ENCODE measurements around the gene LANCL2. TPM values are rescaled to one million over a fixed set of nuclear protein-coding genes. Genes with fewer than 3 reads are reported as not detected.
"Not testable (repeated sequence)": the region's sequence is repeated elsewhere in the genome, so short reads cannot be mapped to it uniquely, and the experiment has no call there.

The LANCL2 gene
- total RNA-seq, 1 donor = 8.9 TPM

DNA sequence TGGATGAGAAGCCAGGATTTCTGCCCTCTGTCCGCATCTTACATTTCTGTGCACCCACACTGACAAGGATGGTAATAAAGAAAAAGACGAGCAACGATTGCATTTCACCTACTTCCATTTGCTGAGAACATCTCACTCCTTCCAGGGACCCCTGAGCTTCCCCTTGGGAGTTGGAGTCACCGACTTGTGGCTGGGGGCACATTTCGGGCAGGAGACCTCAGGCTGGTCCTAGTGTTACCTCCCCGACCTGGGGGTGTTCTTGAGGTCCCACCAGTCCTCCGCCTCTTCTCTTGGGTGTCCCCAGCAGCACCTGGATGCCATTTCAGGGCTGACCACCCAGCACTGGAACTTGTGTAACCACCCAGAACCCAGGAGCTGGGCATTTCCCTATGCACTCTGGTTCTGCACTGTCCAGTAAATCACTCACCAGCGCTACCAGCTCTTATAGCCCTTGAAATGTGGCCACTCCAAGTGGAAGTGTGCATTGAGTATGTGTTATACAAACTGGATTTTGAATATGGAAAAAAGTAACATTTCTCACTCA lies 84.9 kb downstream of the LANCL2 start:
- no peak overlapping the region for H3K4me3 ChIP-seq (ENCODE audit: low read length)
- peaks cover 3% of the 10 kb centered on the region for H3K27me3 ChIP-seq (ENCODE audit: insufficient read depth, low read length)
- H3K9me3 ChIP-seq (ENCODE audit: low read depth, low read length) = peaks cover 5% of the 10 kb centered on the region
- no peaks in the 10 kb centered on the region for H3K4me1 ChIP-seq (ENCODE audit: insufficient read depth, low read length)

DNA sequence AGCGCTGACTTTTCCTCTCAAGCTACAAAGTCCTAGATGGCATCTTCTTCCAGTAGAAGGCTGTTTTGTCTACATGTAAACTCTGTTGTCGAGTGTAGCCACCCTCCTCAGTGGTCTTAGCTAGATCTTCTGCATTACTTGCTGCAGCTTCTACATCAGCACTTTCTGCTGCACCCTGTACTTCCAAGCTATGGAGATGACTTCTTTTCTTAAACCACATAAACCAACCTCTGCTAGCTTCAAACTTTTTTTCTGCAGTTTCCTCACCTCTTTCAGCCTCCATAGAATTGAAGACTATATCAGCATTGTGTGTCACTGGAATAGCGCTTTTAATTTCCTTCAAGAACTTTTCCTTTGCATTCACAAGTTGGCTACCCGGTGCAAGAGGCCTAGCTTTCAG lies 87.8 kb downstream of the LANCL2 start:
- Histone ChIP-seq H3K9me3 (ENCODE audit: low read depth, low read length) (peaks cover 7% of the 10 kb centered on the region), H3K4me3 (ENCODE audit: low read length) (no peak overlapping the region), H3K4me1 (ENCODE audit: insufficient read depth, low read length) (no peaks in the 10 kb centered on the region), H3K27me3 (ENCODE audit: insufficient read depth, low read length) (peaks cover 3% of the 10 kb centered on the region)

DNA sequence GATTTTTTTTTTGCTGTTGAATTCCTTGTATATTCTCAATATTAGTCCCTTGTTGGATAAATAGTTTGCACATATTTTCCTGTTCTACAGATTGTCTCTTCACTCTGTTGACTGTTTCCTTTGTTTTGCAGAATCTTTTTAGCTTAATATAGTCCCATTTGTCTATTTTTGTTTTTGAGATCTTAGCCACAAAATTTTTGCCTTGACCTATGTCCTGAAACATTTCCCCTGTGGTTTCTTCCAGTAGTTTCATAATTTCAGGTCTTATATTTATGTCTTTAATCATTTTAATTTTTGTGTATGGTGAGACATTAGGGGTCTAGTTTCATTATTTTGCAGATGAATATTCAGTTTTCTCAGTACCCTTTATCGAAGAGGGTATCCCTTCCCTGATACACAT lies 92.7 kb downstream of the LANCL2 start:
- no peak overlapping the region for H3K4me3 ChIP-seq (ENCODE audit: low read length)
- H3K9me3 ChIP-seq (ENCODE audit: low read depth, low read length) = peaks cover 34% of the 10 kb centered on the region
- no peaks in the 10 kb centered on the region for H3K4me1 ChIP-seq (ENCODE audit: insufficient read depth, low read length)
- no peaks in the 10 kb centered on the region for H3K27me3 ChIP-seq (ENCODE audit: insufficient read depth, low read length)

DNA sequence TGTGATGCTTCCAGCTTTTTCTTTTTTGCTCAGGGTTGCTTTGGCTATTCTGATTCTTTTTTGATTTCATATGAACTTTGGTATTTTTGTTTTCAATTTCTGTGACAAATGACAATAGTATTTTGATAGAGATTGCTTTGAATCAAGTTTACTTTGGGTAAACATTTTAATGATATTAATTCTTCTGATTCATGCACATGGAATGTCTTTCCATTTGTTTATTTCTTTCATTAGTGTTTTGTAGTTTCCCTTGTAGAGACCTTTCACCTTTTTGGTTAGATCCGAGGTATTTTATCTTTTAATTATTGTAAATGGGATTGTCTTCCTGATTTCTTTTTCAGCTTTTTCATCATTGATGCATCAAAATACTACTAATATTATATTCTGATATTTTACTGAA lies 93.2 kb downstream of the LANCL2 start:
- H3K9me3 ChIP-seq (ENCODE audit: low read depth, low read length) = peaks cover 34% of the 10 kb centered on the region
- no peak overlapping the region for H3K4me3 ChIP-seq (ENCODE audit: low read length)
- no peaks in the 10 kb centered on the region for H3K27me3 ChIP-seq (ENCODE audit: insufficient read depth, low read length)
- H3K4me1 ChIP-seq (ENCODE audit: insufficient read depth, low read length) = no peaks in the 10 kb centered on the region

DNA sequence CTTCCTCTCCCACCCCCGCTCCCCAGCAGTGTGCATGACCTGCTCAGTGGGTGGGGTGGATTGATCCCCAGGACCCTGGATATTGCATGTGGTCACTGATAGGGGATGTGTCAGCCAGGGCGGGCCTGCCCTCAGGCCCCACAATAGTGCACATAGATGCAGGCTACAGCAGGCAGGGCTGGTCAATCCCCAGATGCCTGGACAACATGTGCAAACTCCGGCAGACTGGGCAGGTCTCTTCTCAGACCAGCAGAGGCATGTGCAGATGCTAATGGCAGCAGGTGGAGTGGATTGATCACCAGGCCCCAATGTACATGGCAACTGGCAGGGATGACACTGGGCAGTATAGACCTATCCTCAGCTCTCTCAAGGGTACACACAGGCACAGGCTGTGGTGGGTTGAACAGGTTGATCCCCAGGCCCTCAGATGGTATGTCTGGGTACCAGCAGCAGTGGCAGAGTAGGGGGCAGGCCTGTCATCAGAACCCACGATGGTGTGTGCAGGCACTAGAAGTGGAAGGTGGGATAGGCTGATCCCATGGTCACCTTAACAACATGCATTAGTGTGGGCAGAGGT lies 98.6 kb downstream of the LANCL2 start:
- Histone ChIP-seq H3K27me3 (ENCODE audit: insufficient read depth, low read length) (no peaks in the 10 kb centered on the region), H3K9me3 (ENCODE audit: low read depth, low read length) (peaks cover 20% of the 10 kb centered on the region), H3K4me3 (ENCODE audit: low read length) (no peak overlapping the region), H3K4me1 (ENCODE audit: insufficient read depth, low read length) (peaks cover 7% of the 10 kb centered on the region)

DNA sequence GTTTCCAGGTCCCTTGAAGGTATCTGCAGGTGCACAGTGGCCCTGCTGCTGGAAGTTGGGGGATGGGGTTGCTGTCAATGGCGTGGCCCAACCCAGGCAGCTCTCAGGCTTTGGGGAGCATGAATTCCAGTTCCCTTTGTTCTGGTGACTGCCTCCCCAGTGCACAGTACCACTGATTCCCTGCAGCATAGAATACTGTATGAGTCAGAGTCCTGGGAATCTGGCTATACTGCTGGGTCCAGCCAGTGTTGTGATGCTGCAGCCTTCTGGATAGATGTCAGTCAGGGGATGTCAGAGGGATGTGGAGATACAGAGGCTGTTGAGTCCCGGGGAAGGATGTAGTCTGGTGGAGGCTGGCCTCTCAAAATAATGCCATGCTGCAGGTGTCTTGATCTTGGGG lies 99.3 kb downstream of the LANCL2 start:
- no peak overlapping the region for H3K4me3 ChIP-seq (ENCODE audit: low read length)
- H3K27me3 ChIP-seq (ENCODE audit: insufficient read depth, low read length) = no peaks in the 10 kb centered on the region
- H3K4me1 ChIP-seq (ENCODE audit: insufficient read depth, low read length) = peaks cover 11% of the 10 kb centered on the region
- H3K9me3 ChIP-seq (ENCODE audit: low read depth, low read length) = peaks cover 13% of the 10 kb centered on the region

DNA sequence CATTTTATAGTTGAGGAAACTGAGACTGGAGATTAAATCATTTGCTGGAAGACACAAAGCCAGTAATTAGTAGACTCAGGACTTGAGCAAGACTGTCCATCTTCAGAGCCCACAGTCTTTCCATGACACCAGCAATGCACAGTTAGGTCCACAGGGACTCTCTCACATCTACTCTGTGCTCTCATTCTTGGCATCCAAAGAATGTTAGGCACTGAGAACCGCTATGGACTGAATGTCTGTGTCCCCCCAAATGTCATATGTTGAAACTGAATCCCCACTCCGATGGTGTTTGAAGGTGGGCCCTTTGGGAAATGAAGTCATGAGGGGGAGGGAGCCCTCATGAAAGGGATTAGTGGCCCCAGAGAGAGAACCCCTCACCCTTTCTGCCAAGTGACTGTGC lies 100.6 kb downstream of the LANCL2 start:
- Histone ChIP-seq H3K27me3 (ENCODE audit: insufficient read depth, low read length) (no peaks in the 10 kb centered on the region), H3K9me3 (ENCODE audit: low read depth, low read length) (peaks cover 5% of the 10 kb centered on the region), H3K4me1 (ENCODE audit: insufficient read depth, low read length) (peaks cover 24% of the 10 kb centered on the region), H3K4me3 (ENCODE audit: low read length) (no peak overlapping the region)

DNA sequence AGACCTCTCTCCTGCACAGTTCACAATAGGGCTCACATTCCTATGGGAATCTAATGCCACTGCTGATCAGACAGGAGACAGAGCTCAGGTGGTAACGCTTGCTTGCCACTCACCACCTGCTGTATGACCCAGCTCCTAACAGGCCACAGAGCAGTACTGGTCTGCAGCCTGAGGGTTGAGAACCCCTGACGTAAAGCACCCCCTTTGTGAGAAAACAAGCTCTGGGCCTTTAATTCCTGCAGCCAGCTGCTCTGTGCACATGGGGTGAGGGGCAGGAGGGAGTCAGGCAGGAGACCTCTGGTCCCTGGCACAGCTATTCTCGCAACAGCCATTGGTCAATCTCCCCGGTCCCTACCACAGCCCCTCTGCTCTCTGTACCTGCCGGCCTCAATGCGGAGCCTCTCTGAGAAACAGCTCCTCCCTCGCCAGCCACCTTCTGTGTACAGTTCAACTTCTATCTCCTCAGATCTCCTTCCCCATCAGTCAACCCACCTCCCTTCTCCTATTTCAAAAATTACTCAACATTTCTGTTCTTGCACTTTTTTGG lies 102.0 kb downstream of the LANCL2 start:
- Histone ChIP-seq H3K9me3 (ENCODE audit: low read depth, low read length) (peaks cover under 1% of the 10 kb centered on the region), H3K4me1 (ENCODE audit: insufficient read depth, low read length) (peaks cover 24% of the 10 kb centered on the region), H3K27me3 (ENCODE audit: insufficient read depth, low read length) (no peaks in the 10 kb centered on the region), H3K4me3 (ENCODE audit: low read length) (no peak overlapping the region)

DNA sequence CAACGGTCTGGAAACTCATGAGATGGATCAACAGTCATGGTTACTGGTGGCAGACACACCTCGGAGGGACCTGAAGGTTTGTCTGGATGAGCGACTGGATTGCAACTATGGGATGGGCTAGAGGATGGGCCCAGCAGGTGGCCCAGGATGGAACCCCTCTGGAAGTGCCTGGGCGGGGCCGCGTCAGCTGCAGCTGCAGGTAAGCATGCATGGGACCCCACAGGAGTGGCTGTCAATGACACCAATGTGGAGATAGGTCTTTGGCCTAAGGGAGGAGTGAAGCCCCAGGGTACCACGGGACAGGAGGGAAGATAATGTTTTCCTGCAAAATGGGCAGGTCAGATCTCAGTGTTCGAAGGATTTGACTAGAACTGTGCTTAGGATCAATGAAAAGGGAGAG lies 103.4 kb downstream of the LANCL2 start:
- Histone ChIP-seq H3K4me3 (ENCODE audit: low read length) (no peak overlapping the region), H3K4me1 (ENCODE audit: insufficient read depth, low read length) (peaks cover 30% of the 10 kb centered on the region), H3K27me3 (ENCODE audit: insufficient read depth, low read length) (no peaks in the 10 kb centered on the region), H3K9me3 (ENCODE audit: low read depth, low read length) (no peaks in the 10 kb centered on the region)

DNA sequence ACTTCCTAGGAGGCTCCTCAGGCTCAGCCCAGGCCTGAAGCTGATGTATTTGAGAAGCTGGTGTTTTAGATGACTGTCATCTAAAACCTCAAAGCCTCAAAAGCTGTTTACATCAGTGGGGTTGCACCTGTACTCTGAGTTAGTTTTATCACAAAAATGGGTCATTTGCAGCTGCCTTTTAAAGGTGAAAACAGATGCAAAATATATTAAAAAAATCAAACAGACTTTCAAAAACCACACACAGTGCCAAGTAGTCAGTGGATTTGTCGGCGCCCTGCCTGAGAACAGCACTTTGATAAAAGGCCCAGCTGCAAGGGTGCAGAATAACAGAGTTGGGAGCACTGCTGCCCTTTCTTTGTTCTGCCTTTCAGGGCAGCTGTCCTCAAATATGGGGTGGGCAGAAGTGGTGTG lies 104.1 kb downstream of the LANCL2 start:
- H3K4me3 ChIP-seq (ENCODE audit: low read length) = no peak overlapping the region
- H3K4me1 ChIP-seq (ENCODE audit: insufficient read depth, low read length) = peaks cover 34% of the 10 kb centered on the region
- H3K27me3 ChIP-seq (ENCODE audit: insufficient read depth, low read length) = no peaks in the 10 kb centered on the region
- H3K9me3 ChIP-seq (ENCODE audit: low read depth, low read length) = no peaks in the 10 kb centered on the region

DNA sequence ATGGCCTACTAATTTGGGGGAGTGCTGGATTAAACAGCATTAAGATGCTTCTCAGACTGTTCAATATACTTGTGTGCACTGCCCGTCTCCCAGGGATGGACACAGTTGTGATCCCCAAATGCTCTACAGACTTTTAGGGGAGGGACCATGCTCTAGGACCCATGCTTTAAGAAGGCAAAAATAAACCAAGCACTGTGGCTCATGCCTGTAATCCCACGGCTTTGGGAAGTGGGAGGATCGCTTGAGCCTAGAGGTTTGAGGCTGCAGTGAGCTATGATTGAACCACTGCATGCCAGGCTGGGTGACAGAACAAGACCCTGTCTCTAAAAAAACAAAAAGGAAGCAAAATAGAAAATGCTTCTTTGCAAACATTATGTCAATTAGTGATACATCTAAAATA lies 104.6 kb downstream of the LANCL2 start:
- Histone ChIP-seq H3K4me3 (ENCODE audit: low read length) (no peak overlapping the region), H3K9me3 (ENCODE audit: low read depth, low read length) (no peaks in the 10 kb centered on the region), H3K4me1 (ENCODE audit: insufficient read depth, low read length) (peaks cover 39% of the 10 kb centered on the region), H3K27me3 (ENCODE audit: insufficient read depth, low read length) (no peaks in the 10 kb centered on the region)

DNA sequence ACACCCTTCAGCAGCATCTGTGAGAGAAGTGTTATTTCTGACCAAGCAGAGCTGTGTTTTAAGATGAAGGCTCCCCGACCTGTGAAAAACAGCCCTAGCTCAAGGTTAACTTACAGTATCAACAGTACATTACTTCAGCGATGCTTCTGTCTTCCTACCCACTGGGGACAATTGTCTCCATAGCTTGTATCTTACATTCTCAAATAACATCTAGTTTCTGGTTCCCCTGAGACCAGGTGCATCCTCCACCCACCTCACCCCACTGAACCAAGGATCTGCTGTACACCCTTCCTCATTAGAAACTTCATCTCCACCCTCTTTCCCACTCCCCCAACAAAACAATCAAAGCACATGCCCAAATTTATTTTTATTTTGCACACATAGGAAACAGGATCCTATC lies 105.1 kb downstream of the LANCL2 start:
- Histone ChIP-seq H3K4me1 (ENCODE audit: insufficient read depth, low read length) (peaks cover 44% of the 10 kb centered on the region), H3K9me3 (ENCODE audit: low read depth, low read length) (no peaks in the 10 kb centered on the region), H3K4me3 (ENCODE audit: low read length) (no peak overlapping the region), H3K27me3 (ENCODE audit: insufficient read depth, low read length) (no peaks in the 10 kb centered on the region)

DNA sequence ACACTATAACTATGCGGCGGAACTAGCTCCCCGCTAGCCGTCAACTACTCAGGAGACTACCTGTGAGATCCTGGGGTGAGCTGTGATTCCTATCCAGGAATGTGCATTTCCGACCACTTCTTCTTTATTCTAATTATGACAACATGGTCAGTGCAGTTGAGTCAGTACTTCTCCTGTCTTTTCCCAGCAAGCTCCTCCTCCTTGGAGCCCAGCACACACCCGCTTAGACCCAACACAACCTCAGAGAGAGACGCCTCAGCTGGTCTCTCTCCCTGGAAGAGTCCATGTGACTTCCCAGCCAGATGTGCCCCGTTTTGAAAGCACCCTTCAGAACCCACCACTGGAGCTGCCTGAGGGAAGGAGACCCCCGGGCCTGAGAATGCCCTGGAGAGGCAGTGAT lies 106.5 kb downstream of the LANCL2 start:
- peaks cover 56% of the 10 kb centered on the region for H3K4me1 ChIP-seq (ENCODE audit: insufficient read depth, low read length)
- H3K9me3 ChIP-seq (ENCODE audit: low read depth, low read length); H3K4me3 ChIP-seq (ENCODE audit: low read length); H3K27me3 ChIP-seq (ENCODE audit: insufficient read depth, low read length): not testable (repeated sequence)

DNA sequence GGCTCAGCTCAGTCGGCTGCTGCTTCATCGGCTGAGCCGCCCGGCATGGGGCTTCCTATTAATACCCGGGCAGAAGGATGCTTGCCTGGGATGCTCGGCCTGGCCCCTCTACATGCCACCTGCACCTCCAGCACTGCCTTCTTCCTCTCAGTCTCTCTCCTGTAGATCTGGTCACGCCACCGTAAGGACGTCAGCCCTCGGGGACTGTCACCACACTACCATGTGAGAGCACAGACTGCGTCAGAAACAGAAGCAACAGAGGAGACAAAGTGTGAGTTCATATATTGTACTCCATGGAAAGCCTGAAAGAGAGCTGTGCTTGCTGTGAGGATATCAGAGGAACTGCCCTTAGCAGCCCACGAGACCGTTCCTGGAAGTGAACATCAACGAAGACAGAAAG lies 107.3 kb downstream of the LANCL2 start:
- H3K9me3 ChIP-seq (ENCODE audit: low read depth, low read length); H3K4me3 ChIP-seq (ENCODE audit: low read length); H3K27me3 ChIP-seq (ENCODE audit: insufficient read depth, low read length): not testable (repeated sequence)
- H3K4me1 ChIP-seq (ENCODE audit: insufficient read depth, low read length) = peaks cover 62% of the 10 kb centered on the region

DNA sequence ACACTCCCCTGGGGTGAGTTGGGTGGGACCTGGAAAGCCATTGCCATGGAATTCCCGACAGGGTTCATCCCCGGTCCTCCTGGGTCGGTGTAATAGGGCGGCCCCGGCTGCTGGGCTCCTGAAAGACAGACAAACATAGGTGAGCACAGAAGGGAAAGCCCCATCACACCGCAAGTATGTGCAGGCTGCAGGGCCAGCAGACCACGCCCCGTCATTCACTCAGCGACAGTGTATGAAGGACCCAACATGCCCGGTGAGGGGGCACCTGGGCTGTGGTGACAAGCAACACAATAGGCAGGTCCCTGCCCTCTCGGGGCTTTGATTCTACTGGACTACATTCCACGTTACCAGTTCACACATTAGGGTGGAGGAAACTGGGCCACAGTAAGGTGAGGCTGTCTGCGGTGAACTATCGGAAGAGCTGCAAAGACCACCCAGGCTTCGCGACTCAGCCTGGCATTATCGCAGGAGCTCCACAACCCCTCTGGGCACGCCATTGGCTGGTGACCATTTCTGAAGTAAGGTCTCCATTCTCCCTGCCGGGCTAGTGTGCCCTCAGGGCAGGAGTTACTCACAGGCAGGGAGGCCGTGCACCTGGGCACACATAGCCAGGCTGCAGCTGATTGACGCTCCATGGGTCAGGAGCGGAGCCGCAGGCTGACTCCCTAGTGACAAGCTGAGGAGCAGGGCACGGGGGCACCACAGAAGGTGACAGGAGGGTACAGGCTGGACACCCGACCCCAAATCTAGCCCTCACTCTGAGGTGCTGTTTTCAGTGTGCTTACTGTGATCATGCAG lies 108.0 kb downstream of the LANCL2 start:
- Histone ChIP-seq H3K9me3 (ENCODE audit: low read depth, low read length) (no peaks in the 10 kb centered on the region), H3K27me3 (ENCODE audit: insufficient read depth, low read length) (no peaks in the 10 kb centered on the region), H3K4me1 (ENCODE audit: insufficient read depth, low read length) (peaks cover 62% of the 10 kb centered on the region), H3K4me3 (ENCODE audit: low read length) (no peak overlapping the region)

Measured in mononuclear cell (primary cell).